ENCODE data around the gene EIF4EBP2. TPM values are rescaled to one million over a fixed set of nuclear protein-coding genes. Genes with fewer than 3 reads are reported as not detected.

EIF4EBP2 gene
- total and polyA plus RNA-seq, 2 donors (not counting 3 experiments of a cell fraction or from before 2014, with no cell fraction given), result 18.2 to 47.0 TPM

GRCh38 chr10:70412356-70412755 is 8.4 kb downstream of the EIF4EBP2 start:
- TF ChIP-seq GATA2 (IDR thresholded peaks at IDR 0.05; ENCODE audit: insufficient read depth, insufficient read length, low read depth, low read length) (no peak), MAX (IDR thresholded peaks at IDR 0.05; ENCODE audit: insufficient read depth, insufficient read length) (no peak), POLR2AphosphoS5 (IDR thresholded peaks at IDR 0.05; ENCODE audit: insufficient read depth, low read depth, low read length) (no peak), POLR2A (IDR thresholded peaks at IDR 0.05; ENCODE audit: low read depth, low read length) (no peak), CTCF (IDR thresholded peaks at IDR 0.05; ENCODE audit: extremely low read depth in 1 of 2, insufficient read depth in 1 of 2, low read depth in 1 of 2, low read length in 2 of 2) (no peak), MYC (IDR thresholded peaks at IDR 0.05; ENCODE audit: low read depth, low read length) (no peak), JUN (IDR thresholded peaks at IDR 0.05; ENCODE audit: borderline replicate concordance, insufficient read depth, insufficient read length, low read depth) (no peak), EZH2 (IDR thresholded peaks at IDR 0.05; ENCODE audit: borderline replicate concordance, low read depth, low read length, severe bottlenecking) (no peak), FOS (IDR thresholded peaks at IDR 0.05; ENCODE audit: borderline replicate concordance, insufficient read depth, low read length) (no peak)
- FAIRE-seq, result no peak
- CTCF ChIA-PET, result interaction anchor here (2.1 kb wide), 1 partner anchor 8 kb away, joined by 6 read pairs; the partner anchor contains the start of gene EIF4EBP2

More at GRCh38 chr10:70412356-70412755, 8.4 kb downstream of the EIF4EBP2 start:
- POLR2A ChIA-PET, result no interaction called here
- Histone ChIP-seq H3K27ac (ENCODE audit: insufficient read depth, low read depth, low read length) (no peak overlapping the region), H3K36me3 (ENCODE audit: control insufficient read depth in 2 of 2, extremely low read depth in 1 of 2, insufficient read depth in 2 of 2, low read length in 2 of 2) (no peaks in the 10 kb centered on the region), H3K4me2 (ENCODE audit: insufficient read depth, low read length) (no peak overlapping the region), H4K20me1 (replicated peaks; ENCODE audit: control insufficient read depth, extremely low read depth, insufficient read depth, low read length) (peaks cover 9% of the 10 kb centered on the region), H3K9ac (replicated peaks; ENCODE audit: extremely low read depth, insufficient read depth, low read length) (no peak overlapping the region), H3K27me3 (ENCODE audit: control insufficient read depth in 2 of 2, insufficient read depth in 2 of 2, low read length in 2 of 2) (no peaks in the 10 kb centered on the region), H3K4me3 (replicated peaks in 1 of 3; ENCODE audit: insufficient read depth in 1 of 3, low read depth in 1 of 3, low read length in 3 of 3) (no peak overlapping the region), H3K9me3 (replicated peaks; ENCODE audit: control insufficient read depth, insufficient read depth, low read length) (no peaks in the 10 kb centered on the region), H3K79me2 (ENCODE audit: control insufficient read depth, insufficient read depth, low read length) (peaks cover 42% of the 10 kb centered on the region), H3K9me1 (replicated peaks; ENCODE audit: control insufficient read depth, extremely low read depth, insufficient read depth, low read length) (no peaks in the 10 kb centered on the region), H3K4me1 (ENCODE audit: control insufficient read depth, extremely low read depth, insufficient read depth, low read length) (peaks cover 5% of the 10 kb centered on the region), H2AFZ (ENCODE audit: low read depth, low read length) (no peak overlapping the region)
- dilution Hi-C loops (cut with MboI; ENCODE audit: extremely low pct_ligation_motif_present, low sequenced_read_pairs) (no loop called here), intact Hi-C loops (cut with micrococcal nuclease) (no loop called here)
- DNase-seq (ENCODE audit: low read depth, low spot score), result no peak
- BruUV-seq (replicated peaks), result no TSS peak

Measured in endothelial cell of umbilical vein (primary cell).